Uterus (tissue), 4 donors: ENCODE data around the gene FAM241A. TPM values are rescaled to one million over a fixed set of nuclear protein-coding genes. Genes with fewer than 3 reads are reported as not detected.
"Not testable (repeated sequence)": the region's sequence is repeated elsewhere in the genome, so short reads cannot be mapped to it uniquely, and the experiment has no call there.

Experiments used
- DNase-seq, 2 donors: peaks; one replicate each; pipeline ENCODE4 v3.0.0-alpha.2; 2019 to 2020
- H3K27ac ChIP-seq, 2 donors: fragments of 200-600 bp; sonication (generic); 1 replicate in 1 of 2; 2 replicates in 1 of 2; pipeline ENCODE4 v1.5.1; 2016 to 2018
- H3K27me3 ChIP-seq, 2 donors: fragments of 200-600 bp; sonication (generic); one replicate each; pipeline ENCODE4 v1.5.1; 2018 to 2019; ENCODE audit warnings: control low read depth in 1 of 2
- H3K36me3 ChIP-seq, 2 donors: fragments of 200-600 bp; sonication (generic); one replicate each; pipeline ENCODE4 v1.5.1; 2019; ENCODE audit warnings: control low read depth in 1 of 2
- H3K4me1 ChIP-seq, 2 donors: fragments of 200-600 bp; sonication (generic); one replicate each; pipeline ENCODE4 v1.5.1; 2018 to 2019; ENCODE audit warnings: control low read depth in 1 of 2
- H3K4me3 ChIP-seq, 2 donors: fragments of 200-600 bp; sonication (generic); 1 replicate in 1 of 2; 2 replicates in 1 of 2; pipeline ENCODE4 v1.5.1; 2018 to 2019; ENCODE audit warnings: mild to moderate bottlenecking in 1 of 2
- H3K9me3 ChIP-seq, 2 donors: fragments of 200-600 bp; sonication (generic); one replicate each; pipeline ENCODE4 v1.5.1; 2019; ENCODE audit warnings: control low read depth in 1 of 2
- POLR2A ChIP-seq, 2 donors: fragments of 450-650 bp; IDR thresholded peaks; one replicate each; pipeline ENCODE4 v1.6.1; 2016; ENCODE audit warnings: antibody characterized with exemption in 2 of 2, mild to moderate bottlenecking in 1 of 2, moderate library complexity in 1 of 2
- intact Hi-C: fragments of 100-400 bp; cut with DNase I; formaldehyde crosslinking; loops from one replicate; pipeline ENCODE4 v1.15.1; 2023; ENCODE audit warnings: low total_unique reads
- total RNA-seq, 4 donors: library from RNA; depleted of rRNA in 3 of 4; stranded (reverse); fragments of >200 nt in 3 of 4; gene quantifications; one replicate each; pipeline versions ENCODE4 v1.1.0 to v1.2.4, GENCODE V29; 2014 to 2023
- TF ChIP-seq, protein P1 (sequence below), 4 experiments: fragments of 200-600 bp in 2 of 4; fragments of 450-650 bp in 2 of 4; sonication (generic) in 2 of 4; IDR thresholded peaks; one replicate each; pipeline ENCODE4 v1.5.1; 2016 to 2019; ENCODE audit warnings: antibody characterized with exemption in 4 of 4, mild to moderate bottlenecking in 2 of 4, moderate library complexity in 1 of 4
- donor health status: DM: yes; HTN: yes; CAD: no.

FAM241A gene
- total RNA-seq, 4 donors from 2014 or later, result 2.3 to 8.5 (median 3.5) TPM

GRCh38 chr4:112172180-112172579 lies 26.9 kb downstream of the FAM241A start:
- intact Hi-C loops, result no loop called here
- Histone ChIP-seq H3K36me3 (no peaks in the 10 kb centered on the region), H3K27me3 (no peaks in the 10 kb centered on the region), H3K9me3 (no peaks in the 10 kb centered on the region), H3K4me1 (no peaks in the 10 kb centered on the region), H3K27ac (no peak overlapping the region), H3K4me3 (no peak overlapping the region)
- TF ChIP-seq POLR2A (IDR thresholded peaks at IDR 0.05), result no peak
- TF ChIP-seq, protein P1, sequence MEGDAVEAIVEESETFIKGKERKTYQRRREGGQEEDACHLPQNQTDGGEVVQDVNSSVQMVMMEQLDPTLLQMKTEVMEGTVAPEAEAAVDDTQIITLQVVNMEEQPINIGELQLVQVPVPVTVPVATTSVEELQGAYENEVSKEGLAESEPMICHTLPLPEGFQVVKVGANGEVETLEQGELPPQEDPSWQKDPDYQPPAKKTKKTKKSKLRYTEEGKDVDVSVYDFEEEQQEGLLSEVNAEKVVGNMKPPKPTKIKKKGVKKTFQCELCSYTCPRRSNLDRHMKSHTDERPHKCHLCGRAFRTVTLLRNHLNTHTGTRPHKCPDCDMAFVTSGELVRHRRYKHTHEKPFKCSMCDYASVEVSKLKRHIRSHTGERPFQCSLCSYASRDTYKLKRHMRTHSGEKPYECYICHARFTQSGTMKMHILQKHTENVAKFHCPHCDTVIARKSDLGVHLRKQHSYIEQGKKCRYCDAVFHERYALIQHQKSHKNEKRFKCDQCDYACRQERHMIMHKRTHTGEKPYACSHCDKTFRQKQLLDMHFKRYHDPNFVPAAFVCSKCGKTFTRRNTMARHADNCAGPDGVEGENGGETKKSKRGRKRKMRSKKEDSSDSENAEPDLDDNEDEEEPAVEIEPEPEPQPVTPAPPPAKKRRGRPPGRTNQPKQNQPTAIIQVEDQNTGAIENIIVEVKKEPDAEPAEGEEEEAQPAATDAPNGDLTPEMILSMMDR (IDR thresholded peaks at IDR 0.05), result no peak
- DNase-seq, result no peak

- TF ChIP-seq POLR2A (IDR thresholded peaks at IDR 0.05), result no peak
- TF ChIP-seq, protein P1 (IDR thresholded peaks at IDR 0.05), result no peak
- no peaks in the 10 kb centered on the region for H3K36me3 ChIP-seq
- no peaks in the 10 kb centered on the region for H3K9me3 ChIP-seq
- no peaks in the 10 kb centered on the region for H3K27me3 ChIP-seq
- H3K27ac ChIP-seq, result no peak overlapping the region
- DNase-seq, result no peak
- no peak overlapping the region for H3K4me3 ChIP-seq
- intact Hi-C loops, result no loop called here
- no peaks in the 10 kb centered on the region for H3K4me1 ChIP-seq
Measured at GRCh38 chr4:112173593-112174558, 28.6 kb downstream of the FAM241A start.

- no peaks in the 10 kb centered on the region for H3K9me3 ChIP-seq
- TF ChIP-seq, protein P1 (IDR thresholded peaks at IDR 0.05), result no peak
- TF ChIP-seq POLR2A (IDR thresholded peaks at IDR 0.05), result no peak
- H3K36me3 ChIP-seq, result no peaks in the 10 kb centered on the region
- no peak overlapping the region for H3K4me3 ChIP-seq
- DNase-seq, result no peak
- H3K4me1 ChIP-seq, result no peaks in the 10 kb centered on the region
- H3K27ac ChIP-seq, result no peak overlapping the region
- no peaks in the 10 kb centered on the region for H3K27me3 ChIP-seq
- intact Hi-C loops, result no loop called here
Measured at GRCh38 chr4:112175840-112176239, 30.6 kb downstream of the FAM241A start.

- Histone ChIP-seq H3K36me3 (no peaks in the 10 kb centered on the region), H3K27me3 (no peaks in the 10 kb centered on the region), H3K4me1 (no peaks in the 10 kb centered on the region), H3K27ac (no peak overlapping the region), H3K4me3 (no peak overlapping the region), H3K9me3 (no peaks in the 10 kb centered on the region)
- no peak for DNase-seq
- intact Hi-C loops, result no loop called here
- TF ChIP-seq POLR2A (IDR thresholded peaks at IDR 0.05), result no peak
- TF ChIP-seq, protein P1 (IDR thresholded peaks at IDR 0.05), result no peak
Measured at GRCh38 chr4:112176596-112176995, 31.3 kb downstream of the FAM241A start.

DNA sequence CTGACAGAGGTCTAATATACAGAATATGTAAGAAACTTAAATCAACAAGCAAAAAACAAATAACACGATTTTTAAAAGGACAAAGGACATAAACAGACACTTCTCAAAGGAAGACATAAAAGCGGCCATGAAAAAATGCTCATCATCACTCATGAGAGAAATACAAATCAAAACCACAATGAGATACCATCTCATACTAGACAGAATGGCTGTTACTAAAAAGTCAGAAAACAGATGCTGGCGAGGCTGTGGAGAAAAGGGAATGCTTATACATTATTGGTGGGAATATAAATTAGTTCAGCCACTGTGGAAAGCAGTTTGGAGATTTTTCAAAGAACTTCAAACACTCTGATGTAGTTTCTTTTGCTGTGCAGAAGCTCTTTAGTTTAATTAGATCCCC lies 33.5 kb downstream of the FAM241A start:
- DNase-seq, H3K27me3 ChIP-seq, H3K36me3 ChIP-seq, H3K9me3 ChIP-seq, H3K27ac ChIP-seq, H3K4me3 ChIP-seq, H3K4me1 ChIP-seq, intact Hi-C loops: not testable (repeated sequence)
